ENCODE data around the gene IPMK.
"Not testable (repeated sequence)": the region's sequence is repeated elsewhere in the genome, so short reads cannot be mapped to it uniquely, and the experiment has no call there.

IPMK gene

GRCh38 chr10:58240531-58240930, 27.2 kb downstream of the IPMK start:
- no peak for ATAC-seq
- TF ChIP-seq OSR1 (CRISPR knock-in tag; IDR thresholded peaks at IDR 0.05) (no peak), CSDC2 (CRISPR knock-in tag; IDR thresholded peaks at IDR 0.05) (no peak), GLIS3 (CRISPR knock-in tag; IDR thresholded peaks at IDR 0.05) (no peak), ZFP30 (CRISPR knock-in tag; IDR thresholded peaks at IDR 0.05) (no peak), ZC3H10 (CRISPR knock-in tag; IDR thresholded peaks at IDR 0.05) (no peak), BACH2 (CRISPR knock-in tag; IDR thresholded peaks at IDR 0.05; ENCODE audit: borderline replicate concordance) (no peak), ZNF70 (CRISPR knock-in tag; IDR thresholded peaks at IDR 0.05) (no peak), TOX (CRISPR knock-in tag; IDR thresholded peaks at IDR 0.05; ENCODE audit: borderline replicate concordance) (no peak)

GRCh38 chr10:58239561-58240169, 28.0 kb downstream of the IPMK start:
- ATAC-seq = no peak

GRCh38 chr10:58237014-58237834, 30.5 kb downstream of the IPMK start:
- ATAC-seq = peak; percentile 98
- TF ChIP-seq ISL1 (CRISPR knock-in tag; IDR thresholded peaks at IDR 0.05) = peak; percentile 36; the same call in 1 of the 2 replicates
- no peak for TF ChIP-seq ZFP3 (CRISPR knock-in tag; IDR thresholded peaks at IDR 0.05)

More at GRCh38 chr10:58239561-58240169, 28.0 kb downstream of the IPMK start:
- TF ChIP-seq CREB5 (CRISPR knock-in tag; IDR thresholded peaks at IDR 0.05; ENCODE audit: low read depth) (no peak), BACH2 (CRISPR knock-in tag; IDR thresholded peaks at IDR 0.05; ENCODE audit: borderline replicate concordance) (no peak), ZNF70 (CRISPR knock-in tag; IDR thresholded peaks at IDR 0.05) (no peak), RARB (CRISPR knock-in tag; IDR thresholded peaks at IDR 0.05) (no peak), SNAI2 (CRISPR knock-in tag; IDR thresholded peaks at IDR 0.05) (no peak), ZNF565 (CRISPR knock-in tag; conservative IDR thresholded peaks at IDR 0.05; ENCODE audit: low read depth) (no peak), ZFP3 (CRISPR knock-in tag; IDR thresholded peaks at IDR 0.05) (no peak), OSR1 (CRISPR knock-in tag; IDR thresholded peaks at IDR 0.05) (no peak), ARNTL (CRISPR knock-in tag; IDR thresholded peaks at IDR 0.05; ENCODE audit: borderline replicate concordance, low read depth) (no peak), ISL1 (CRISPR knock-in tag; IDR thresholded peaks at IDR 0.05) (no peak)
- TF ChIP-seq, protein P1, sequence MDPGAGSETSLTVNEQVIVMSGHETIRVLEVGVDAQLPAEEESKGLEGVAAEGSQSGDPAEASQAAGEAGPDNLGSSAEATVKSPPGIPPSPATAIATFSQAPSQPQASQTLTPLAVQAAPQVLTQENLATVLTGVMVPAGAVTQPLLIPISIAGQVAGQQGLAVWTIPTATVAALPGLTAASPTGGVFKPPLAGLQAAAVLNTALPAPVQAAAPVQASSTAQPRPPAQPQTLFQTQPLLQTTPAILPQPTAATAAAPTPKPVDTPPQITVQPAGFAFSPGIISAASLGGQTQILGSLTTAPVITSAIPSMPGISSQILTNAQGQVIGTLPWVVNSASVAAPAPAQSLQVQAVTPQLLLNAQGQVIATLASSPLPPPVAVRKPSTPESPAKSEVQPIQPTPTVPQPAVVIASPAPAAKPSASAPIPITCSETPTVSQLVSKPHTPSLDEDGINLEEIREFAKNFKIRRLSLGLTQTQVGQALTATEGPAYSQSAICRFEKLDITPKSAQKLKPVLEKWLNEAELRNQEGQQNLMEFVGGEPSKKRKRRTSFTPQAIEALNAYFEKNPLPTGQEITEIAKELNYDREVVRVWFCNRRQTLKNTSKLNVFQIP (CRISPR knock-in tag; IDR thresholded peaks at IDR 0.05; ENCODE audit: borderline replicate concordance, low read depth) = no peak
- TF ChIP-seq, protein P2, sequence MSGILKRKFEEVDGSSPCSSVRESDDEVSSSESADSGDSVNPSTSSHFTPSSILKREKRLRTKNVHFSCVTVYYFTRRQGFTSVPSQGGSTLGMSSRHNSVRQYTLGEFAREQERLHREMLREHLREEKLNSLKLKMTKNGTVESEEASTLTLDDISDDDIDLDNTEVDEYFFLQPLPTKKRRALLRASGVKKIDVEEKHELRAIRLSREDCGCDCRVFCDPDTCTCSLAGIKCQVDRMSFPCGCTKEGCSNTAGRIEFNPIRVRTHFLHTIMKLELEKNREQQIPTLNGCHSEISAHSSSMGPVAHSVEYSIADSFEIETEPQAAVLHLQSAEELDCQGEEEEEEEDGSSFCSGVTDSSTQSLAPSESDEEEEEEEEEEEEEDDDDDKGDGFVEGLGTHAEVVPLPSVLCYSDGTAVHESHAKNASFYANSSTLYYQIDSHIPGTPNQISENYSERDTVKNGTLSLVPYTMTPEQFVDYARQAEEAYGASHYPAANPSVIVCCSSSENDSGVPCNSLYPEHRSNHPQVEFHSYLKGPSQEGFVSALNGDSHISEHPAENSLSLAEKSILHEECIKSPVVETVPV (CRISPR knock-in tag; IDR thresholded peaks at IDR 0.05) = no peak

- not testable (repeated sequence) for ATAC-seq
Measured at GRCh38 chr10:58229856-58230255, 37.8 kb downstream of the IPMK start.

- TF ChIP-seq TSHZ2 (CRISPR knock-in tag; IDR thresholded peaks at IDR 0.05) (no peak), ZNF70 (CRISPR knock-in tag; IDR thresholded peaks at IDR 0.05) (no peak), TCF4 (CRISPR knock-in tag; IDR thresholded peaks at IDR 0.05; ENCODE audit: borderline replicate concordance) (no peak), ZFP3 (CRISPR knock-in tag; IDR thresholded peaks at IDR 0.05) (no peak), ZFP30 (CRISPR knock-in tag; IDR thresholded peaks at IDR 0.05) (no peak), RARB (CRISPR knock-in tag; IDR thresholded peaks at IDR 0.05) (no peak), OSR1 (CRISPR knock-in tag; IDR thresholded peaks at IDR 0.05) (no peak), TOX (CRISPR knock-in tag; IDR thresholded peaks at IDR 0.05; ENCODE audit: borderline replicate concordance) (no peak)
- no peak for ATAC-seq
Measured at GRCh38 chr10:58225654-58226053, 42.0 kb downstream of the IPMK start.
